Neural cell (in vitro differentiated cells): ENCODE results near the gene IL21R. TPM values are rescaled to one million over a fixed set of nuclear protein-coding genes. Genes with fewer than 3 reads are reported as not detected.

Source experiments
- H2AFZ ChIP-seq: fragments of 200-600, 300-800 bp; sonication (generic), shearing (Covaris generic); 2 replicates; pipeline ENCODE4 v1.6.0; 2014; ENCODE audit warnings: low read depth, mild to moderate bottlenecking, antibody characterized with exemption, low read length, moderate library complexity
- H3F3A ChIP-seq: fragments of 200-600 bp; shearing (Covaris generic); 2 replicates; pipeline ENCODE4 v1.6.1; 2016; ENCODE audit warnings: mild to moderate bottlenecking, moderate library complexity, mixed read lengths, antibody characterized with exemption, low read length; ENCODE audit not compliant: insufficient read depth, poor library complexity, severe bottlenecking
- H3K27ac ChIP-seq: fragments of 200-600, 300-800 bp; sonication (generic), shearing (Covaris generic); 2 replicates; pipeline ENCODE4 v1.5.1; 2014; ENCODE audit warnings: mild to moderate bottlenecking, low read length, moderate library complexity
- H3K27me3 ChIP-seq: fragments of 300-800, 200-600 bp; sonication (generic), shearing (Covaris generic); 2 replicates; pipeline ENCODE4 v1.6.0; 2014; ENCODE audit warnings: mild to moderate bottlenecking, low read depth, low read length, moderate library complexity; ENCODE audit not compliant: insufficient read depth
- H3K36me3 ChIP-seq: fragments of 300-800, 200-600 bp; sonication (generic), shearing (Covaris generic); 2 replicates; pipeline ENCODE4 v1.5.1; 2014; ENCODE audit warnings: mild to moderate bottlenecking, antibody characterized with exemption, low read length, moderate library complexity; ENCODE audit not compliant: insufficient read depth
- H3K4me2 ChIP-seq: fragments of 300-800, 200-600 bp; sonication (generic), shearing (Covaris generic); 2 replicates; pipeline ENCODE4 v1.6.0; 2014; ENCODE audit warnings: mild to moderate bottlenecking, low read length
- H3K4me3 ChIP-seq: fragments of 300-800, 200-600 bp; sonication (generic), shearing (Covaris generic); 2 replicates; pipeline ENCODE4 v1.5.1; 2014; ENCODE audit warnings: mild to moderate bottlenecking, low read length, moderate library complexity
- H3K79me2 ChIP-seq: fragments of 200-600 bp; shearing (Covaris generic); replicated peaks from 2 replicates; pipeline ENCODE4 v1.6.0; 2014; ENCODE audit warnings: mild to moderate bottlenecking, low read length, moderate library complexity; ENCODE audit not compliant: insufficient read depth
- H3K9ac ChIP-seq: fragments of 300-800, 200-600 bp; sonication (generic), shearing (Covaris generic); 2 replicates; pipeline ENCODE4 v1.6.1; 2016; ENCODE audit warnings: mild to moderate bottlenecking, low read length, mixed read lengths
- H3K9me2 ChIP-seq: fragments of 200-600 bp; shearing (Covaris generic); 2 replicates; pipeline ENCODE4 v1.6.1; 2016; ENCODE audit warnings: mild to moderate bottlenecking, low read length, mixed read lengths; ENCODE audit not compliant: insufficient read depth
- H3K9me3 ChIP-seq: fragments of 200-600, 300-800 bp; sonication (generic), shearing (Covaris generic); 2 replicates; pipeline ENCODE4 v1.6.1; 2016; ENCODE audit warnings: mild to moderate bottlenecking, mixed run types, low read length, moderate library complexity, mixed read lengths
- H4K20me1 ChIP-seq: fragments of 200-600 bp; shearing (Covaris generic); 2 replicates; pipeline ENCODE4 v1.6.1; 2016; ENCODE audit warnings: mild to moderate bottlenecking, mixed run types; ENCODE audit not compliant: insufficient read depth
- EP300 ChIP-seq: fragments of 450-650 bp; conservative IDR thresholded peaks from 2 replicates; pipeline ENCODE4 v1.6.1; 2014; ENCODE audit warnings: antibody characterized with exemption, mild to moderate bottlenecking, moderate library complexity; ENCODE audit not compliant: poor library complexity, severe bottlenecking
- EZH2 ChIP-seq: fragments of 200-600, 300-800 bp; shearing (Covaris generic), sonication (generic); IDR thresholded peaks from 2 replicates; pipeline ENCODE4 v1.6.1; 2014; ENCODE audit warnings: antibody characterized with exemption, low read length, borderline replicate concordance, mild to moderate bottlenecking; ENCODE audit not compliant: insufficient read depth, poor library complexity, severe bottlenecking
- MXI1 ChIP-seq: fragments of 450-650 bp; conservative IDR thresholded peaks from 2 replicates; pipeline ENCODE4 v1.6.1; 2014; ENCODE audit warnings: antibody characterized with exemption, mild to moderate bottlenecking; ENCODE audit not compliant: poor library complexity, severe bottlenecking
- POLR2AphosphoS5 ChIP-seq: IDR thresholded peaks from 2 replicates; pipeline ENCODE4 v1.6.1; 2012
- RAD21 ChIP-seq: fragments of 450-650 bp; conservative IDR thresholded peaks from 2 replicates; pipeline ENCODE4 v1.6.1; 2014; ENCODE audit warnings: antibody characterized with exemption, mild to moderate bottlenecking, moderate library complexity
- SMC3 ChIP-seq: fragments of 450-650 bp; conservative IDR thresholded peaks from 2 replicates; pipeline ENCODE4 v1.6.1; 2014; ENCODE audit warnings: antibody characterized with exemption, mild to moderate bottlenecking, moderate library complexity; ENCODE audit not compliant: poor library complexity
- TAF1 ChIP-seq: IDR thresholded peaks from 2 replicates; pipeline ENCODE4 v1.6.1; 2012; ENCODE audit warnings: low read depth
- polyA plus RNA-seq: library from polyadenylated mRNA; depleted of rRNA; stranded (reverse); fragments of >200 nt; gene quantifications from 2 replicates; pipeline ENCODE4 v1.2.3, GENCODE V29; 2014
- TF ChIP-seq, protein P1 (sequence below): fragments of 450-650 bp; IDR thresholded peaks from 2 replicates; pipeline ENCODE4 v1.5.1; 2014; ENCODE audit warnings: antibody characterized with exemption, mild to moderate bottlenecking, moderate library complexity; ENCODE audit not compliant: poor library complexity, severe bottlenecking
- TF ChIP-seq, protein P2 (sequence below): IDR thresholded peaks from 2 replicates; pipeline ENCODE4 v1.6.1; 2012; ENCODE audit warnings: borderline replicate concordance

IL21R gene
- polyA plus RNA-seq, 1 donor from 2014 or later: not detected

DNA sequence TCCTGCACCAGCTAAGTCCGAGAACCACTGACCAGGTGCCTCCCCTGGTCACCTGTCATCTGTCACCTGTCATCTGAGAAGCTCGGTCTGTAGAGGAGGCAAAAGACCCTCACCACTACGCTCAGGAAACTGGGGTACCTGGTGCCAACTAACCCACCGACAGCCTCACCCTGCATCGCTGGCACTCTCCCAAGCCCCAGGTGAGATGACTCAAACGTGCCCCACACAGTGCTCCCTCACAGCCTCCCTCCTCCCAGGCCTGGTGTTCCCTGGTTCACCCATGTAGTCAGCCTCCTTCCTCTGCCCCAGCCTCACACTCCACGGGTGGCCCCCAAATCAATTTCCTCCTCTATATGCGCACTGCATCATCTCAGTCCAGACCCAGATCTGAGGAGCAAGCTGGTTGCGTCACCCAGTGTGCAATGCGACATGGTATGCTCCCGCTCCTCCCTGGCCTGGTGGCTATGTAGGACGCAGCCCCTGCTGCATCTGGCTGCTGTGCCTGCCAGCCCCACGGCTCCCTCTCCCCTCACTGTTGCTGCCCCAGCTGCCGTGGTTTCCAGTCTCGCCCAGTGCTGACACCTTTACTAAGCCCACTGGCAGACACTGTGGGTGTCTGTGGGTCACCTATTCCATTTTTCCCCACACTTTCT, 79.4 kb downstream of the IL21R start:
- H4K20me1 ChIP-seq: no peaks in the 10 kb centered on the region
- H3K27me3 ChIP-seq: no peaks in the 10 kb centered on the region
- H3K79me2 ChIP-seq: no peaks in the 10 kb centered on the region
- no peak overlapping the region for H3K4me2 ChIP-seq
- no peaks in the 10 kb centered on the region for H3K36me3 ChIP-seq
- H3K9me2 ChIP-seq: no peaks in the 10 kb centered on the region
- H3F3A ChIP-seq: no peaks in the 10 kb centered on the region
- H3K9me3 ChIP-seq: no peaks in the 10 kb centered on the region
- H3K27ac ChIP-seq: no peak overlapping the region
- H2AFZ ChIP-seq: no peak overlapping the region
- TF ChIP-seq SMC3 (no peak), TAF1 (no peak), RAD21 (no peak)
- TF ChIP-seq, protein P1, sequence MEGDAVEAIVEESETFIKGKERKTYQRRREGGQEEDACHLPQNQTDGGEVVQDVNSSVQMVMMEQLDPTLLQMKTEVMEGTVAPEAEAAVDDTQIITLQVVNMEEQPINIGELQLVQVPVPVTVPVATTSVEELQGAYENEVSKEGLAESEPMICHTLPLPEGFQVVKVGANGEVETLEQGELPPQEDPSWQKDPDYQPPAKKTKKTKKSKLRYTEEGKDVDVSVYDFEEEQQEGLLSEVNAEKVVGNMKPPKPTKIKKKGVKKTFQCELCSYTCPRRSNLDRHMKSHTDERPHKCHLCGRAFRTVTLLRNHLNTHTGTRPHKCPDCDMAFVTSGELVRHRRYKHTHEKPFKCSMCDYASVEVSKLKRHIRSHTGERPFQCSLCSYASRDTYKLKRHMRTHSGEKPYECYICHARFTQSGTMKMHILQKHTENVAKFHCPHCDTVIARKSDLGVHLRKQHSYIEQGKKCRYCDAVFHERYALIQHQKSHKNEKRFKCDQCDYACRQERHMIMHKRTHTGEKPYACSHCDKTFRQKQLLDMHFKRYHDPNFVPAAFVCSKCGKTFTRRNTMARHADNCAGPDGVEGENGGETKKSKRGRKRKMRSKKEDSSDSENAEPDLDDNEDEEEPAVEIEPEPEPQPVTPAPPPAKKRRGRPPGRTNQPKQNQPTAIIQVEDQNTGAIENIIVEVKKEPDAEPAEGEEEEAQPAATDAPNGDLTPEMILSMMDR: no peak
- no peak overlapping the region for H3K9ac ChIP-seq
- no peak overlapping the region for H3K4me3 ChIP-seq

DNA sequence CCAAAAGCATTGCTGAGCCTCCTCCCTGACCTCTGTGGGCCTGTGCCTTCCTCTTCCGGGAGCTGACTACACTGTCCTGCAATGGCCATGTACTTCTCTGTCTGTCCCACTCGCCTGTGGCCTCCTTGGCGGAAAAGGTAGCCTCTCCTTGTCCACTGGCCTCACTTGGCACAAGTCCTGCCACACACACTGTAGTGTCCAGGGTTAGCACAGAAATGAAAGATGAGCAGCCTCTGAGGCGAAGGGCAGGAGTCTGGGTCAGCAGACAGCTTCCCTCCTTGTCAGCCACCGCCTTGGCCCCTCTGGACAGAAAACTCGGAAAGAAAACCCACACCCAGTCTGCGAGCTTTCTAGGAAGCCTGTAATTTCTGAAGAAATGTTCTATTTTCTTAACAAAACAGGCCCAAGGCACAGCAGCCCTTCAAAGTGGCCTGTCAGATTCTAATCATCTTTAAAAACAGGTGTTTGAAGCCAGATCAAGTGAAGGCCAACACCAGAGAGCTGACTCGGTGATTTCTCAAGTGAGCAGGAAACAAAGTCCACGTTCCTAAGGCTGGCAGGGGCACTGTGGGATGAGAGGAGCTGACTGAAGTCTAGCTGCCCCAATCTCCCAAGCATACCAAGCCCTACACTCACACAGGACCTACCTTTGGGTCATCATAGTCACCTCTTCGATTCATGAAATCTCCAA, 80.6 kb downstream of the IL21R start:
- no peaks in the 10 kb centered on the region for H3K27me3 ChIP-seq

More for the DNA sequence above, 80.6 kb downstream of the IL21R start:
- no peak overlapping the region for H2AFZ ChIP-seq
- no peak overlapping the region for H3K4me2 ChIP-seq
- no peaks in the 10 kb centered on the region for H3K9me2 ChIP-seq
- H3K27ac ChIP-seq: no peak overlapping the region
- no peaks in the 10 kb centered on the region for H4K20me1 ChIP-seq
- no peak overlapping the region for H3K4me3 ChIP-seq
- H3F3A ChIP-seq: no peaks in the 10 kb centered on the region
- H3K9me3 ChIP-seq: no peaks in the 10 kb centered on the region
- H3K9ac ChIP-seq: no peak overlapping the region
- no peaks in the 10 kb centered on the region for H3K36me3 ChIP-seq
- H3K79me2 ChIP-seq: no peaks in the 10 kb centered on the region
- TF ChIP-seq EP300 (no peak), EZH2 (no peak), RAD21 (no peak), POLR2AphosphoS5 (no peak), SMC3 (no peak), TAF1 (no peak), MXI1 (no peak)
- TF ChIP-seq, protein P1: no peak
- TF ChIP-seq, protein P2, sequence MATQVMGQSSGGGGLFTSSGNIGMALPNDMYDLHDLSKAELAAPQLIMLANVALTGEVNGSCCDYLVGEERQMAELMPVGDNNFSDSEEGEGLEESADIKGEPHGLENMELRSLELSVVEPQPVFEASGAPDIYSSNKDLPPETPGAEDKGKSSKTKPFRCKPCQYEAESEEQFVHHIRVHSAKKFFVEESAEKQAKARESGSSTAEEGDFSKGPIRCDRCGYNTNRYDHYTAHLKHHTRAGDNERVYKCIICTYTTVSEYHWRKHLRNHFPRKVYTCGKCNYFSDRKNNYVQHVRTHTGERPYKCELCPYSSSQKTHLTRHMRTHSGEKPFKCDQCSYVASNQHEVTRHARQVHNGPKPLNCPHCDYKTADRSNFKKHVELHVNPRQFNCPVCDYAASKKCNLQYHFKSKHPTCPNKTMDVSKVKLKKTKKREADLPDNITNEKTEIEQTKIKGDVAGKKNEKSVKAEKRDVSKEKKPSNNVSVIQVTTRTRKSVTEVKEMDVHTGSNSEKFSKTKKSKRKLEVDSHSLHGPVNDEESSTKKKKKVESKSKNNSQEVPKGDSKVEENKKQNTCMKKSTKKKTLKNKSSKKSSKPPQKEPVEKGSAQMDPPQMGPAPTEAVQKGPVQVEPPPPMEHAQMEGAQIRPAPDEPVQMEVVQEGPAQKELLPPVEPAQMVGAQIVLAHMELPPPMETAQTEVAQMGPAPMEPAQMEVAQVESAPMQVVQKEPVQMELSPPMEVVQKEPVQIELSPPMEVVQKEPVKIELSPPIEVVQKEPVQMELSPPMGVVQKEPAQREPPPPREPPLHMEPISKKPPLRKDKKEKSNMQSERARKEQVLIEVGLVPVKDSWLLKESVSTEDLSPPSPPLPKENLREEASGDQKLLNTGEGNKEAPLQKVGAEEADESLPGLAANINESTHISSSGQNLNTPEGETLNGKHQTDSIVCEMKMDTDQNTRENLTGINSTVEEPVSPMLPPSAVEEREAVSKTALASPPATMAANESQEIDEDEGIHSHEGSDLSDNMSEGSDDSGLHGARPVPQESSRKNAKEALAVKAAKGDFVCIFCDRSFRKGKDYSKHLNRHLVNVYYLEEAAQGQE: no peak
